IMR-90 (cell line): ENCODE data around the gene LAPTM5. TPM values are rescaled to one million over a fixed set of nuclear protein-coding genes. Genes with fewer than 3 reads are reported as not detected.

Experiments used
- ATAC-seq: fragments of 200-7000 bp; cut with Tn5 transposase; 2 replicates; pipeline ENCODE4 v1.9.1; 2020; ENCODE audit warnings: low read depth, mild to moderate bottlenecking, moderate library complexity
- BruUV-seq: library from RNA; stranded (reverse); fragments of 400-500 nt; replicated peaks from 2 replicates; lab custom pipeline; 2021; lab: Mats Ljungman, UMichigan
- CTCF ChIA-PET: fragments of 300-600 bp; formaldehyde crosslinking; extraction: SDS; loops from one replicate; lab custom pipeline; 2021; ENCODE audit warnings: antibody characterized with exemption; lab: Yijun Ruan, JAX
- POLR2A ChIA-PET: fragments of 300-600 bp; sonication (Branson Sonifier 250); formaldehyde crosslinking; loops from one replicate; lab custom pipeline; 2022; ENCODE audit warnings: antibody characterized with exemption; ENCODE audit not compliant: unreplicated experiment; lab: Charles Lee
- DNase-seq: peaks from one replicate; pipeline ENCODE4 v3.0.0; 2013
- H2AFZ ChIP-seq: replicated peaks from 2 replicates; pipeline ENCODE3; 2013; ENCODE audit warnings: low read length, mild to moderate bottlenecking; ENCODE audit not compliant: poor library complexity
- H2AK5ac ChIP-seq: 2 replicates; pipeline ENCODE4 v1.6.1; 2013; ENCODE audit warnings: low read depth, low read length, inconsistent platforms
- H2AK9ac ChIP-seq: replicated peaks from 2 replicates; pipeline ENCODE3; 2013; ENCODE audit warnings: mild to moderate bottlenecking, low read depth, low read length, moderate library complexity; ENCODE audit not compliant: poor library complexity
- H2BK120ac ChIP-seq: 2 replicates; pipeline ENCODE4 v1.6.1; 2013; ENCODE audit warnings: low read depth, low read length, inconsistent platforms
- H2BK15ac ChIP-seq: 3 replicates; pipeline ENCODE4 v1.6.1; 2013; ENCODE audit warnings: low read depth, low read length, inconsistent platforms
- H2BK20ac ChIP-seq: 2 replicates; pipeline ENCODE4 v1.6.1; 2013; ENCODE audit warnings: low read depth, mild to moderate bottlenecking, inconsistent platforms, low read length, moderate library complexity
- H2BK5ac ChIP-seq: 2 replicates; pipeline ENCODE4 v1.6.1; 2013; ENCODE audit warnings: mild to moderate bottlenecking, low read depth, low read length, inconsistent platforms; ENCODE audit not compliant: poor library complexity, severe bottlenecking
- H3K14ac ChIP-seq: replicated peaks from 2 replicates; pipeline ENCODE4 v1.6.1; 2013; ENCODE audit warnings: low read depth, low read length, inconsistent platforms
- H3K18ac ChIP-seq: 2 replicates; pipeline ENCODE4 v1.6.1; 2013; ENCODE audit warnings: low read depth, low read length, control low read depth
- H3K23ac ChIP-seq: 2 replicates; pipeline ENCODE4 v1.6.1; 2013; ENCODE audit warnings: low read depth, low read length, inconsistent platforms
- H3K27ac ChIP-seq: 2 replicates; pipeline ENCODE4 v1.5.1; 2013; ENCODE audit warnings: mild to moderate bottlenecking, control low read depth, low read length; ENCODE audit not compliant: insufficient read depth
- H3K27me3 ChIP-seq: 2 replicates; pipeline ENCODE4 v1.6.1; 2013; ENCODE audit warnings: low read length; ENCODE audit not compliant: control insufficient read depth, insufficient read depth
- H3K36me3 ChIP-seq: 2 replicates; pipeline ENCODE4 v1.6.1; 2013; ENCODE audit warnings: low read length, mixed read lengths; ENCODE audit not compliant: control insufficient read depth, insufficient read depth
- H3K4ac ChIP-seq: 2 replicates; pipeline ENCODE4 v1.6.1; 2013; ENCODE audit warnings: low read depth, low read length, inconsistent platforms
- H3K4me1 ChIP-seq: 2 replicates; pipeline ENCODE4 v1.6.1; 2013; ENCODE audit warnings: low read length, mixed read lengths; ENCODE audit not compliant: control insufficient read depth, insufficient read depth
- H3K4me2 ChIP-seq: 2 replicates; pipeline ENCODE4 v1.6.1; 2013; ENCODE audit warnings: low read depth, mild to moderate bottlenecking, control low read depth, low read length, moderate library complexity
- H3K4me3 ChIP-seq: 2 replicates; pipeline ENCODE4 v1.5.1; 2013; ENCODE audit warnings: low read depth, mild to moderate bottlenecking, control low read depth, low read length, moderate library complexity; ENCODE audit not compliant: insufficient read depth
- H3K56ac ChIP-seq: 2 replicates; pipeline ENCODE4 v1.6.1; 2013; ENCODE audit warnings: low read length, inconsistent platforms; ENCODE audit not compliant: insufficient read depth; ENCODE audit errors: extremely low read depth
- H3K79me1 ChIP-seq, 2 experiments: 2 replicates each; pipeline ENCODE4 v1.6.1; 2013; ENCODE audit warnings: low read length in 2 of 2, inconsistent platforms in 1 of 2, low read depth in 1 of 2
- H3K9ac ChIP-seq: 2 replicates; pipeline ENCODE4 v1.6.1; 2013; ENCODE audit warnings: low read depth, low read length, control low read depth
- H3K9me1 ChIP-seq: 2 replicates; pipeline ENCODE4 v1.6.1; 2013; ENCODE audit warnings: low read length, inconsistent platforms; ENCODE audit not compliant: insufficient read depth
- H3K9me3 ChIP-seq: 2 replicates; pipeline ENCODE4 v1.6.1; 2013; ENCODE audit warnings: low read length; ENCODE audit not compliant: control insufficient read depth, insufficient read depth
- H4K20me1 ChIP-seq: 2 replicates; pipeline ENCODE4 v1.6.1; 2013; ENCODE audit warnings: low read length, inconsistent platforms; ENCODE audit not compliant: insufficient read depth
- H4K5ac ChIP-seq: 2 replicates; pipeline ENCODE4 v1.6.1; 2013; ENCODE audit warnings: mild to moderate bottlenecking, low read depth, low read length, control low read depth
- H4K8ac ChIP-seq, 2 experiments: 2 replicates each; pipeline ENCODE4 v1.6.1; 2013; ENCODE audit warnings: low read depth in 2 of 2, low read length in 2 of 2, control low read depth in 1 of 2, inconsistent platforms in 1 of 2
- H4K91ac ChIP-seq: 2 replicates; pipeline ENCODE4 v1.6.1; 2013; ENCODE audit warnings: low read depth, low read length, inconsistent platforms; ENCODE audit not compliant: insufficient read depth
- BHLHE40 ChIP-seq: fragments of 150-350 bp; IDR thresholded peaks from 2 replicates; pipeline ENCODE4 v1.6.1; 2016; ENCODE audit warnings: mild to moderate bottlenecking, low read depth, low read length
- FOS ChIP-seq: fragments of 150-350 bp; IDR thresholded peaks from 2 replicates; pipeline ENCODE4 v1.6.1; 2016; ENCODE audit warnings: low read depth, low read length
- MAZ ChIP-seq: IDR thresholded peaks from 2 replicates; pipeline ENCODE4 v1.6.1; 2012; ENCODE audit warnings: low read depth, mild to moderate bottlenecking, low read length, improper control_type of control experiment, moderate library complexity, borderline replicate concordance
- RCOR1 ChIP-seq: IDR thresholded peaks from 2 replicates; pipeline ENCODE4 v1.6.1; 2012; ENCODE audit warnings: mild to moderate bottlenecking, low read length, improper control_type of control experiment; ENCODE audit not compliant: insufficient replicate concordance
- WGBS, 2 experiments: methylation state at CpG; one replicate each; pipeline versions ENCODE4 v1.1.5 to v1.1.7; 2013; ENCODE audit warnings: missing lambda C conversion rate in 2 of 2; ENCODE audit not compliant: insufficient read length in 1 of 2; ENCODE audit errors: extremely low coverage in 2 of 2; 5-methylcytosine and 5-hydroxymethylcytosine counted together
- dilution Hi-C: fragments of 300-500 bp; cut with HindIII; formaldehyde crosslinking; loops from one replicate; pipeline ENCODE4 v1.14.3; 2018; ENCODE audit warnings: low sequenced_read_pairs; ENCODE audit not compliant: unreplicated experiment
- in situ Hi-C: fragments of 300-500 bp; cut with MboI; formaldehyde crosslinking; loops from 3 replicates; pipeline ENCODE4 v1.14.3; 2019; ENCODE audit warnings: low sequenced_read_pairs, inconsistent platforms, mixed read lengths
- intact Hi-C: fragments of 100-400 bp; cut with micrococcal nuclease; formaldehyde crosslinking; loops from 2 replicates; pipeline ENCODE4 v1.10.0; 2022
- polyA plus RNA-seq, 3 experiments: library from polyadenylated mRNA; depleted of rRNA; stranded (reverse); fragments of >200 nt; gene quantifications; 2 replicates each; pipeline ENCODE4 v1.2.3, GENCODE V29; 2012; ENCODE audit warnings: low replicate concordance in 1 of 3
- total RNA-seq: library from RNA; depleted of rRNA; stranded (reverse); fragments of >200 nt; gene quantifications from 2 replicates; pipeline ENCODE4 v1.2.3, GENCODE V29; 2012
- TF ChIP-seq, protein P1 (sequence below): conservative IDR thresholded peaks from 2 replicates; pipeline ENCODE4 v1.5.1; 2012; ENCODE audit warnings: mild to moderate bottlenecking, low read depth, low read length, improper control_type of control experiment
- TF ChIP-seq, protein P2 (sequence below): fragments of 150-350 bp; IDR thresholded peaks from 2 replicates; pipeline ENCODE4 v1.6.1; 2016; ENCODE audit warnings: low read depth, mild to moderate bottlenecking, low read length, moderate library complexity, borderline replicate concordance
- TF ChIP-seq, protein P3 (sequence below): fragments of 150-350 bp; IDR thresholded peaks from 2 replicates; pipeline ENCODE4 v1.6.1; 2017; ENCODE audit warnings: mild to moderate bottlenecking, antibody characterized with exemption, low read length, low read depth

LAPTM5 gene
- total and polyA plus RNA-seq, 2 of the 4 experiments (the other 2 are of a cell fraction): 0.09 TPM; not detected in 1

DNA sequence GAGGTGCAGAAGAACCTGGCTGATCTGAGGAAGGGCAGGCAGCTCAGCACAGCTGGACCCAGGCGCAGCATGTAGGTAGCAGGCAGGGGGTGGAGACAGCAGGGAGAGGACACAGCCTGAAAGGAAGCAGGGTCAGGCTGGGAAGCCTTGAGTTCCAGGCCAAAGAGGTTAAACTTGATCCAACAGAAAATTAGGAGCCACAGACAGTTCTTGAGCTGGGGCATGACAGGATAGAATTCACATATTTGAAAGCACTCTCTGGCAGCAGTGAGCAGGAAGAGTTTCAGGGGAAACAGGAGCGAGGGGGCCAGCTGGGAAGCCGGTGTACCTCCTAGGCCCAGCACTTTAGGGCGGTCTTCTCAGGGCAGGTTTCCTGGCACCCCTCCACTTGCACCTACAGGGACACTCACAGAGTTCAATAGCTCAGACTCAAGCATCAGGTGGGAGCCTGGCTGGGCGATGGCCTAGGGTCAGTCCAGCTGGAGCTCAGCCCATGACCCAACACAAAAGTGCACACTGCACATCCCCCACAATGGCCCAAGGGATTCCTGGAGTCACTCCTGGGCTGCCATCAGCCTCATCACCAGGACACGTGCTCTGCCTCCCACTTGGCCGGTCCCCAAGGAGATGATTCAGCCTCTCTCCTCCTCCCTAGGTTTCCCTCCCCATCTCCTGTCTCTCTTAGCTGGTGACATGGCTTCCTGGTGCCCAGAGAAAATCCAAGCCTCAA is 56.9 kb downstream of the LAPTM5 start:
- H2AK5ac ChIP-seq: no peak overlapping the region
- H2BK120ac ChIP-seq: peak overlapping the region; percentile 70; the same call in 1 of the 2 replicates
- ChIA-PET CTCF (no interaction called here), POLR2A (no interaction called here)
- peak; percentile 89 for ATAC-seq
- H2AK9ac ChIP-seq: peak overlapping the region; percentile 71
- H2BK15ac ChIP-seq: no peak overlapping the region
- H3K14ac ChIP-seq: peak overlapping the region; percentile 73; the same call in 1 of the 2 replicates
- TF ChIP-seq FOS (peak; percentile 23; the same call in 1 of the 2 replicates), BHLHE40 (peak; percentile 88), MAZ (peak; percentile 87), RCOR1 (no peak)
- TF ChIP-seq, protein P1, sequence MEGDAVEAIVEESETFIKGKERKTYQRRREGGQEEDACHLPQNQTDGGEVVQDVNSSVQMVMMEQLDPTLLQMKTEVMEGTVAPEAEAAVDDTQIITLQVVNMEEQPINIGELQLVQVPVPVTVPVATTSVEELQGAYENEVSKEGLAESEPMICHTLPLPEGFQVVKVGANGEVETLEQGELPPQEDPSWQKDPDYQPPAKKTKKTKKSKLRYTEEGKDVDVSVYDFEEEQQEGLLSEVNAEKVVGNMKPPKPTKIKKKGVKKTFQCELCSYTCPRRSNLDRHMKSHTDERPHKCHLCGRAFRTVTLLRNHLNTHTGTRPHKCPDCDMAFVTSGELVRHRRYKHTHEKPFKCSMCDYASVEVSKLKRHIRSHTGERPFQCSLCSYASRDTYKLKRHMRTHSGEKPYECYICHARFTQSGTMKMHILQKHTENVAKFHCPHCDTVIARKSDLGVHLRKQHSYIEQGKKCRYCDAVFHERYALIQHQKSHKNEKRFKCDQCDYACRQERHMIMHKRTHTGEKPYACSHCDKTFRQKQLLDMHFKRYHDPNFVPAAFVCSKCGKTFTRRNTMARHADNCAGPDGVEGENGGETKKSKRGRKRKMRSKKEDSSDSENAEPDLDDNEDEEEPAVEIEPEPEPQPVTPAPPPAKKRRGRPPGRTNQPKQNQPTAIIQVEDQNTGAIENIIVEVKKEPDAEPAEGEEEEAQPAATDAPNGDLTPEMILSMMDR: no peak
- TF ChIP-seq, protein P2, sequence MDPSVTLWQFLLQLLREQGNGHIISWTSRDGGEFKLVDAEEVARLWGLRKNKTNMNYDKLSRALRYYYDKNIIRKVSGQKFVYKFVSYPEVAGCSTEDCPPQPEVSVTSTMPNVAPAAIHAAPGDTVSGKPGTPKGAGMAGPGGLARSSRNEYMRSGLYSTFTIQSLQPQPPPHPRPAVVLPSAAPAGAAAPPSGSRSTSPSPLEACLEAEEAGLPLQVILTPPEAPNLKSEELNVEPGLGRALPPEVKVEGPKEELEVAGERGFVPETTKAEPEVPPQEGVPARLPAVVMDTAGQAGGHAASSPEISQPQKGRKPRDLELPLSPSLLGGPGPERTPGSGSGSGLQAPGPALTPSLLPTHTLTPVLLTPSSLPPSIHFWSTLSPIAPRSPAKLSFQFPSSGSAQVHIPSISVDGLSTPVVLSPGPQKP: no peak
- TF ChIP-seq, protein P3, sequence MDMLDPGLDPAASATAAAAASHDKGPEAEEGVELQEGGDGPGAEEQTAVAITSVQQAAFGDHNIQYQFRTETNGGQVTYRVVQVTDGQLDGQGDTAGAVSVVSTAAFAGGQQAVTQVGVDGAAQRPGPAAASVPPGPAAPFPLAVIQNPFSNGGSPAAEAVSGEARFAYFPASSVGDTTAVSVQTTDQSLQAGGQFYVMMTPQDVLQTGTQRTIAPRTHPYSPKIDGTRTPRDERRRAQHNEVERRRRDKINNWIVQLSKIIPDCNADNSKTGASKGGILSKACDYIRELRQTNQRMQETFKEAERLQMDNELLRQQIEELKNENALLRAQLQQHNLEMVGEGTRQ: peak; percentile 89
- dilution Hi-C loops: no loop called here
- no peak overlapping the region for H2BK5ac ChIP-seq
- no peak overlapping the region for H4K91ac ChIP-seq
- no peak overlapping the region for H3K4me3 ChIP-seq
- H3K4ac ChIP-seq: peak overlapping the region; percentile 3; the same call in 1 of the 2 replicates
- peak overlapping the region; percentile 86 for H2AFZ ChIP-seq
- no peaks in the 10 kb centered on the region for H3K9me3 ChIP-seq
- H3K23ac ChIP-seq: no peak overlapping the region
- no peaks in the 10 kb centered on the region for H4K20me1 ChIP-seq
- H3K9me1 ChIP-seq: peaks cover 3% of the 10 kb centered on the region; the same call in 1 of the 2 replicates
- no peaks in the 10 kb centered on the region for H3K36me3 ChIP-seq
- H3K79me1 ChIP-seq: no peaks in the 10 kb centered on the region
- intact Hi-C loops: loop anchor here (10.0 kb wide), 1 partner anchor 616 kb away; no protein-coding TSS in a partner anchor
- DNase-seq: peak; percentile 76
- BruUV-seq: no TSS peak
- 0 out of 2 replicates have a peak overlapping the region, but pooled peaks have one; percentile 71 for H2BK20ac ChIP-seq
- in situ Hi-C loops: loop anchor here (10.0 kb wide), 2 partner anchors 996 to 1806 kb away; no protein-coding TSS in a partner anchor
- no peak overlapping the region for H3K56ac ChIP-seq
- H3K9ac ChIP-seq: no peak overlapping the region
- H4K5ac ChIP-seq: peak overlapping the region; percentile 66; the same call in 1 of the 2 replicates
- H3K4me1 ChIP-seq: peaks cover 4% of the 10 kb centered on the region; the same call in 1 of the 2 replicates
- peak overlapping the region in 1 of 2 experiments; percentile 77; a peak in 1 of 4 replicates for H4K8ac ChIP-seq
- peaks cover 8% of the 10 kb centered on the region for H3K27me3 ChIP-seq
- H3K27ac ChIP-seq: no peak overlapping the region
- WGBS, 2 experiments: 60% methylated on average over 3 of the region's 7 CpGs; no CpG with 5 or more reads in 1 of the 2 experiments
- no peak overlapping the region for H3K18ac ChIP-seq
- no peak overlapping the region for H3K4me2 ChIP-seq
